GM18499 (cell line): ENCODE data around the gene FBXL12.
A peak's percentile ranks its signal among the peaks of the same experiment; 100 is the strongest.
"Not testable (repeated sequence)": the region's sequence is repeated elsewhere in the genome, so short reads cannot be mapped to it uniquely, and the experiment has no call there.

Source experiments
- ATAC-seq: cut with Tn5 transposase; IDR thresholded peaks from one replicate; pipeline ENCODE4 v1.9.1; 2021; ENCODE audit warnings: moderate number of reproducible peaks; ENCODE audit not compliant: insufficient read depth, unreplicated experiment

Gene FBXL12

GRCh38 chr19:9818734-9819595 is at the start of gene FBXL12:
FBXL12 (minus strand) TSS chr19:9819079; CDS start chr19:9818813, 266 bp downstream.
- ATAC-seq, result peak; percentile 56

- ATAC-seq, result no peak
Observed at GRCh38 chr19:9865732-9866501, 47.0 kb upstream of the FBXL12 start.

GRCh38 chr19:9863759-9864158 is 44.9 kb upstream of the FBXL12 start:
- no peak for ATAC-seq

- no peak for ATAC-seq
Observed at GRCh38 chr19:9862938-9863337, 44.1 kb upstream of the FBXL12 start.

GRCh38 chr19:9861503-9861902 is 42.6 kb upstream of the FBXL12 start:
- ATAC-seq, result no peak

- ATAC-seq, result no peak
Observed at GRCh38 chr19:9860407-9860806, 41.5 kb upstream of the FBXL12 start.

GRCh38 chr19:9858766-9859165 is 39.9 kb upstream of the FBXL12 start:
- ATAC-seq, result no peak

GRCh38 chr19:9857920-9858746 is 39.3 kb upstream of the FBXL12 start:
- ATAC-seq, result no peak

- no peak for ATAC-seq
Observed at GRCh38 chr19:9857076-9857721, 38.3 kb upstream of the FBXL12 start.

- ATAC-seq, result no peak
Observed at GRCh38 chr19:9856609-9857008, 37.7 kb upstream of the FBXL12 start.

- no peak for ATAC-seq
Observed at GRCh38 chr19:9854282-9854846, 35.5 kb upstream of the FBXL12 start.

- ATAC-seq, result no peak
Observed at GRCh38 chr19:9850235-9850959, 31.5 kb upstream of the FBXL12 start.

GRCh38 chr19:9849791-9850190 is 30.9 kb upstream of the FBXL12 start:
- no peak for ATAC-seq

GRCh38 chr19:9848762-9849161 is 29.9 kb upstream of the FBXL12 start:
- no peak for ATAC-seq

- no peak for ATAC-seq
Observed at GRCh38 chr19:9848060-9848459, 29.2 kb upstream of the FBXL12 start.

GRCh38 chr19:9847087-9847671 is 28.3 kb upstream of the FBXL12 start:
- ATAC-seq, result no peak

- ATAC-seq, result not testable (repeated sequence)
Observed at GRCh38 chr19:9843626-9844273, 24.9 kb upstream of the FBXL12 start.
